Stimulated activated CD4-positive, alpha-beta T cell treated with anti-CD3 and anti-CD28 coated beads, Interleukin-2, amount 100 ng/mL, for 24 hours (primary cell): ENCODE results near the gene TNFRSF11A.
A peak's percentile ranks its signal among the peaks of the same experiment; 100 is the strongest.

Experiments
- DNase-seq, 2 donors: peaks; one replicate each; pipeline ENCODE4 v3.0.0-alpha.2; 2020

TNFRSF11A gene

DNA sequence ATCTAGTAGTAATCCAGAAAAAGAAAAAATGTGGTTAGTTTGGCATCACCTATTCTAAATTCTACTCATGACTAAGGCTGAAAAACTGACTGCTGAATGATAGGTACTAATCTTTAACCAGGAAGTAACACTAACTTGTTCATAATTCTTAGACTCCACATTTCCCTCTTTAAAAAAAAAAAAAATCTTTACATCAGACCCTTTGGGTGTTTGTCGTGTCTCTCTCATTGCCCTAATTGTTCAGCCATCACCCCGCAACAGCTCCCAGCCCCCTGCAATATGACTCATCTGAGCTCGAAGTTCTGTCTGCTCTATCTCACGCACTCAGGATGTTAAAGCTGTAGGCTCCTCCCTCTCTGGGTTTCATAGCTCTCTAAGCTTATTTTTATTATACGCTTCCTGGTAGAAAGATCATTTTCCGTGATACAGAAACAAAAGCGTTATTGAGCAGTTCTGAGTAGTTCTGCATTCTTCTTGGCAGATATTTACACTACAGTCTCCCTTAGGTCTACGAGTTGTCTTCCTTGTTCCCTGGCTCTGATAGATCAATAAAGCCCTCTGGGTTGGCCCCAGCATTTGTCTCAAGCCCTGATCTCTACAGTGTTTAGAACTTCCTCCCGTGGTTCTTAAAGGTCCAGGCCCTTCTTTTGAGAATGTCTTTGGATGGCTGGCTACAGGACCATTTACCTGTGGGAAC lies 95.6 kb downstream of the TNFRSF11A start:
- peak; percentile 60 to 72 for DNase-seq

GRCh38 chr18:62425465-62426190 lies 100.5 kb downstream of the TNFRSF11A start:
- peak; percentile 38 to 55 for DNase-seq

GRCh38 chr18:62426191-62426488 lies 101.0 kb downstream of the TNFRSF11A start:
- no peak for DNase-seq

DNA sequence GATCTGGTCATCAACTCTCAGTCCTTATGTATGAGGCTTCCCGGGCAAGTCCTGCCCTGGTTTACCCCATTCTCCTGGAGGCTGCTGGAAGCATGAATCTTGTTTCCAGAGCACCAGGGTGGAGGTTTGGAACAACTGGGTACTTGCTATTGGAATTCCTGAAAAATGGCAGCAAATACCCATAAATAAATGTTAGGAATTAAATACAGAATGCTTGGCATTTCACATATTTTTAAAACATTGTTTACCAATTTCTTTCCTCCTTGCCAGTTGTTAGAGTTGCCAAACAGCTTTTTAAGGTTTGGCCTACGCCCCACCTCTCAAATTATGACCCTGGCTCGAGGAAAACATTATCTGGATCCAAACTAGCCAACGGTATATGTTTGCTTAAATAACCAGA lies 107.1 kb downstream of the TNFRSF11A start:
- DNase-seq, result no peak

DNA sequence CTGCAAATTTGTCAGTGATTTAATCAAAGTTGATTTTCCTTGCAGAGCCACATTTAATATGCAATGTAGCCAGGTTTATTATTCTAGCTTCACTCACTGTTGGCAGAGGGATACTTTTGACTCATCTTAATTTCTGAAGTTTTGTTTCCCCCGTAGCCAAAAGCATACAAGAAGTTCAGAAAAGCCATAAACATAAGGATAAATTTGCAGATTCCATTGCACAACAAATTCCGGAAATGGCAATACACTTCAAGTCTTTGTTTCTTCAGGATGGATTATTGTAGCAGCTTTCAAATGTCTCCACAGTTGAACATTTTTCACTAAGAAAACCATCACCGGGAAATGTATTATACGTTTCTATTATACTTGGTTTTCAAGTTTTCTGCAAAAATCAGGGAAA lies 109.7 kb downstream of the TNFRSF11A start:
- DNase-seq, result no peak

- DNase-seq, result no peak
Observed at GRCh38 chr18:62435435-62436031, 110.4 kb downstream of the TNFRSF11A start.

GRCh38 chr18:62436636-62437234 lies 111.6 kb downstream of the TNFRSF11A start:
- no peak for DNase-seq

- DNase-seq, result no peak
Observed at GRCh38 chr18:62437235-62438017, 112.3 kb downstream of the TNFRSF11A start.

GRCh38 chr18:62438018-62438329 lies 112.9 kb downstream of the TNFRSF11A start:
- DNase-seq, result no peak

GRCh38 chr18:62438402-62438801 lies 113.3 kb downstream of the TNFRSF11A start:
- no peak for DNase-seq

DNA sequence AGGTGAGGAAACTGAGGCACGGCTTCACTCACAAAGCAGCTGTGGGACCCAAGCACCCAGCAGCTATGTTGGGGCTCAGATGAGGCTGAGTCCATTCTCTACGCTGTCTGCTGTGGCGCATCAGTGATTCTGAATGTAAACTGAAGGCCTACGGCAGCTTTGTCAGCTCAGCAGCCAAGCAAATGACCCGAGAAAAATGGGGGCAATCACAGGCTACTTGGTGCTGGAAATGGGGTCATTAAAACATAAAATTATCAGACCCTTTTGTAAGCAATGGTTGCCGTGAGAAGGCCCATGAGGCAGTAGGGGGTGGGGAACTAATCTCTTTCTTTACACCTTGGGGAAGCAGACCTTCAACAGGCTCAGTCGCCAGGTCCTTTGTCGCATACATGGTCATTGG lies 113.8 kb downstream of the TNFRSF11A start:
- DNase-seq, result no peak
